22Rv1 (cell line): ENCODE measurements around the gene ECE1.

Experiments used
- CTCF ChIP-seq: fragments of 450-650 bp; IDR thresholded peaks from 2 replicates; pipeline ENCODE4 v1.5.1; 2017; ENCODE audit warnings: mild to moderate bottlenecking
- ZFX ChIP-seq: fragments of 450-650 bp; IDR thresholded peaks from 2 replicates; pipeline ENCODE4 v1.6.1; 2017; ENCODE audit warnings: antibody characterized with exemption, borderline replicate concordance

- TF ChIP-seq CTCF = no peak
- TF ChIP-seq ZFX = no peak
Measured at GRCh38 chr1:21323091-21323490, 32.8 kb upstream of the ECE1 start.
